Stimulated activated memory B cell treated with anti-CD40 and anti-IgM and Interleukin-4, amounts not matched to agents 10 μg/mL and 1 μg/mL and 100 μg/mL, for 72 hours (primary cell): ENCODE measurements around the gene CSMD2.
A peak's percentile ranks its signal among the peaks of the same experiment; 100 is the strongest.

Experiments
- ATAC-seq: fragments of 150-1000 bp; cut with Tn5 transposase; 2 replicates; pipeline ENCODE4 v1.10.0; 2021
- H3K27ac Mint-ChIP-seq: one replicate; pipeline ENCODE4 v1.8.0; 2022; ENCODE audit warnings: mild to moderate bottlenecking, mixed read lengths
- H3K27me3 Mint-ChIP-seq: one replicate; pipeline ENCODE4 v1.8.0; 2022; ENCODE audit warnings: mixed read lengths
- H3K36me3 Mint-ChIP-seq: one replicate; pipeline ENCODE4 v1.8.0; 2022; ENCODE audit warnings: mixed read lengths
- H3K4me1 Mint-ChIP-seq: one replicate; pipeline ENCODE4 v1.8.0; 2022; ENCODE audit warnings: mixed read lengths
- H3K4me3 Mint-ChIP-seq: one replicate; pipeline ENCODE4 v1.8.0; 2022; ENCODE audit warnings: mild to moderate bottlenecking, moderate library complexity, mixed read lengths
- H3K9me3 Mint-ChIP-seq: one replicate; pipeline ENCODE4 v1.8.0; 2022; ENCODE audit warnings: mixed read lengths

Gene CSMD2

DNA sequence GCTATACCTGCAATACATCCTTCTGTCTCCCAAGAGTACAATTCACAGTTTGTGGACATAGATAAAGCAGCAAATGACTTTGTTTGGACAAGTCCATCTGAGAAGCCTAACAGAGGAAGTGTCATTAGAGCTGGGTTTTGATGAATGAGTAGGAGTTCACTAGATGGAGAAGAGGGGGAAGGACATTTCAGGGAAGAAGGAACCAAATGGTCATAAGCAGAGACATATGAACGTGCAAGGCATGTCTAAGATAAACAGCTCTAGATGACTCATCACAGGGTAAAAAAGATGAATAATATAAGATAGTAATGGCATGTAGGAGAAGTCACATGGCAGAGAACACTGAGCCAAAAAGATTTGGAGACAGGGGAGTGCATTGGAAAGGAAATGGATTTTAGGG, 246.7 kb downstream of the CSMD2 start:
- Mint-ChIP-seq H3K27me3 (peaks cover 18% of the 10 kb centered on the region), H3K27ac (no peak overlapping the region), H3K9me3 (no peaks in the 10 kb centered on the region), H3K36me3 (no peaks in the 10 kb centered on the region), H3K4me3 (no peak overlapping the region), H3K4me1 (no peaks in the 10 kb centered on the region)
- ATAC-seq, result no peak

DNA sequence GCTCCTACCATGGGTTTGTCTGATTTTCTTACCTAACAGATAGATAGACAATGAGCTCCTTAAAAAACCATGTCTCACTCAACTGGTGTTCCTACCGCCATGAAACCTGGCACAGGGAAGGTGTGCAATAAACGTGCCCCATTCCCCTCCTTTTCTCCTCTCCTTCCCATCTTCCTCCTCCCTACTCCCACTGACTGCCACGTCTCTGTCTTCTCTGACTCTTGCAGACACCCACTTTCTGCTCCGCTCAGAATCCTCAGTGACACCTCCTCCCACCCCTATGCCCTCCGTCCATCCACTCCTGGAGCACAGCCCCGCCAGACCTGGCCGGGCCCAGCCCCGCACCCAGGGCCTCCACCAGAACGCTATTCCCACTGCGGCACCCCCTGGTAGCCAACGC, 248.2 kb downstream of the CSMD2 start:
- H3K9me3 Mint-ChIP-seq, result no peaks in the 10 kb centered on the region
- H3K36me3 Mint-ChIP-seq, result no peaks in the 10 kb centered on the region
- no peak overlapping the region for H3K27ac Mint-ChIP-seq
- H3K27me3 Mint-ChIP-seq, result peaks cover 18% of the 10 kb centered on the region
- no peak overlapping the region for H3K4me3 Mint-ChIP-seq
- ATAC-seq, result no peak
- H3K4me1 Mint-ChIP-seq, result no peaks in the 10 kb centered on the region

DNA sequence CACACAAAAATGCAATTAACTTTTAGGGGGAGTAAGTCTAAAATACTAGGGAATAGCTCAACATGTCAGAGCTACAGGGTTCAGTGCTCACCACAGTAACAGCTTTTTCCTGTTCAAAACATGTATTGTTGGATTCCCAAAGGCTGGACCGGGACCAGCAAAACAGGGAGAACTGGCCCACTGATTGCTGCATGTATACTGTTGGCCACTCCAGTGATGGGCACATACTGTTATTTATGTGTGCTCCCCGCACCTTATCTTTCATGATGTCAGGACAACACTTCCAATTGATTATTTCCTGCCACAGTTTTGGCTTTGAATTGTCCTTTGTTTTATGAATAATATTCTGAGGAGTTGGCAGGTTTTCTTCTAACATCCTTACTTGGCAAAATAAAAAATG, 250.5 kb downstream of the CSMD2 start:
- no peak overlapping the region for H3K4me3 Mint-ChIP-seq
- no peaks in the 10 kb centered on the region for H3K9me3 Mint-ChIP-seq
- H3K36me3 Mint-ChIP-seq, result no peaks in the 10 kb centered on the region
- peaks cover 18% of the 10 kb centered on the region for H3K27me3 Mint-ChIP-seq
- no peak overlapping the region for H3K27ac Mint-ChIP-seq
- no peaks in the 10 kb centered on the region for H3K4me1 Mint-ChIP-seq
- ATAC-seq, result no peak

DNA sequence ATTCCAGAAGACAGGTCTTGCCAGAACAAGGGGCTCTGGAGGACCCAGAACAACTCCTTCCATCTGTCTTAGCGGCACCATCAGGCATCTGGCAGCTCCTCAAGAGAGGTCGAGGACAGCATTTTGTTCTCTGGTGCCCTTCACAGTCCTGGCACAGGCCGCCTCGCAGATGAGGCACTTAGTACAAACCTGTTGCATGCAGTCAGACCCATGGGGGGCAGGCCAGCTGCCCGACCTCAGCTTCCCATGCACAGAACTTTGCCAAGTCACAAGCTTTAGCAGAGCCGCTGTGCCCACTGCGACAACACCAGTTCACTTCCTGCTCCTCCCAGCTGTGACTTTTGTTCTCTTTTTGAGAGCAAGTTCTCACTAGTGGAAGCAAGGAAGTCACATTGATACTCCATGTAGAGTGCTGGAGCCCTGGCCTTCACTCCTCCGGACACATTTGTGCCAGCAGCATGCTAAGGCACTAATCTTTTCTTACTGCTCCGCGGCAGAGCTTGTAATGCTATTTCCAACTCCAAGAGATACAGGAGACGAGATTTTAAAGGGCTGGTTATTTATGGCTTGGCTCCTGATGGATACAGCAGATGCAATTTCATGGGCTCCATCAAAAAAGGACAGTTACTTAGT, 256.6 kb downstream of the CSMD2 start:
- Mint-ChIP-seq H3K9me3 (no peaks in the 10 kb centered on the region), H3K27ac (no peak overlapping the region), H3K4me1 (peaks cover 5% of the 10 kb centered on the region), H3K4me3 (no peak overlapping the region), H3K27me3 (peaks cover 9% of the 10 kb centered on the region), H3K36me3 (no peaks in the 10 kb centered on the region)
- ATAC-seq, result no peak

DNA sequence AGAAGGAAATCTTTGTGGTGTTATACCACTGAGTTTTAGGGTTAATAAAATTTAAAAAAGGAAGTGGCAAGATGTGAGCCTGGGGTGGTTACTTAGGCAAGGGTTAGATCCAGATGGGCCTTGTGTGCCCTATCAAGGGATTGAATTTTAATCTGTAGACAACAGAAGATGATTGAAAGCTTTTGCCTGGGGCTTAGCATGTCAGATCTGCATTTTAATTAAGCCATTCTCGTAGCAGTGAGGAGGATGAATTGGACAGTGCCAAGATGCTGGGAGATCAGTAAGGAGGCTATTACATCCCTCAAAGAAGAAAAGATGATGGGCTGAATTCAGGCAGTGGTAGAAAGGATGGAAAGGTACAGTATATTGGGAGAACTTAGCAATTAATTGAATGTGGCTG, 258.9 kb downstream of the CSMD2 start:
- no peaks in the 10 kb centered on the region for H3K9me3 Mint-ChIP-seq
- H3K27ac Mint-ChIP-seq, result no peak overlapping the region
- H3K27me3 Mint-ChIP-seq, result peaks cover 9% of the 10 kb centered on the region
- ATAC-seq, result no peak
- H3K4me1 Mint-ChIP-seq, result peaks cover 6% of the 10 kb centered on the region
- no peaks in the 10 kb centered on the region for H3K36me3 Mint-ChIP-seq
- H3K4me3 Mint-ChIP-seq, result no peak overlapping the region

DNA sequence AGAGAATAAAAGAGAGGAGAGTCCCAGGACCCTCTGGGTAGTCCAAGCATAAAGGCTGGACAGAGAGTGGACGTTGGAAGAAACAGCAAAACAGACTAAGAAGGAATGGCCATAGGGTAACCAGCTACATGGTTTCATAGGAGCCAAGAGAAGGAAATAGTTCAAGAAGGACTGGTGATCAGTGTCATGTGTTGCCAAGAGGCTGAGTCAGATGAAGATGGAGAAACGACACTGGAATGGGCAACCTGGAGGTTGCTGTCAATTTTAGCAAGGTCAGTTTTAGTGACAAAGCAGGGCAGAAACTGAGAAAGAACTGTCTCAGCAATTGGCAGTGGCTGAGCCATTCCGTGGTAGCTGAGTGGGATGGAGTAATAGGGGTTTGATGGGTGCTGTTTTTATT, 259.8 kb downstream of the CSMD2 start:
- no peak for ATAC-seq
- Mint-ChIP-seq H3K27me3 (peaks cover 9% of the 10 kb centered on the region), H3K36me3 (no peaks in the 10 kb centered on the region), H3K9me3 (no peaks in the 10 kb centered on the region), H3K27ac (no peak overlapping the region), H3K4me3 (no peak overlapping the region), H3K4me1 (peaks cover 6% of the 10 kb centered on the region)

DNA sequence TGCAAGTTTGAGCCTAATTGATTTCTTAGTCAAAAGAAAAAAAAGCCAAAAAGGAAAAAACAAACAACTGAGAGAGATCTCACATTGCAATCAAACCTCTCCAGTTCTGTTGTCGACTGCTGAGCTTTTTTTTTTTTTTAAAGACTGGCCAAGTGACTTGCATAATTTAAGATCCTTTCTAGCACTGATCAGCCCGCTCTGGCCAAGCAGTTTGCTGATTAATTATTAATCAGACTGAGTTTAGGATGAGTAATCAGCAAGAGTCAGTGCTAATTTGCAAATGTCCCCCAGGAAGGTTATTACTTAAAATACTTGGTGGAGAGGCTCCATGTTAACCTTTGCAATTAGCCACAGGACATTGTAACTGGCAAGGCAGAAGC, 261.8 kb downstream of the CSMD2 start:
- H3K4me1 Mint-ChIP-seq, result peaks cover 6% of the 10 kb centered on the region
- no peaks in the 10 kb centered on the region for H3K36me3 Mint-ChIP-seq
- no peak overlapping the region for H3K4me3 Mint-ChIP-seq
- peaks cover 9% of the 10 kb centered on the region for H3K27me3 Mint-ChIP-seq
- H3K27ac Mint-ChIP-seq, result peak overlapping the region; percentile 34
- H3K9me3 Mint-ChIP-seq, result no peaks in the 10 kb centered on the region
- ATAC-seq, result no peak

DNA sequence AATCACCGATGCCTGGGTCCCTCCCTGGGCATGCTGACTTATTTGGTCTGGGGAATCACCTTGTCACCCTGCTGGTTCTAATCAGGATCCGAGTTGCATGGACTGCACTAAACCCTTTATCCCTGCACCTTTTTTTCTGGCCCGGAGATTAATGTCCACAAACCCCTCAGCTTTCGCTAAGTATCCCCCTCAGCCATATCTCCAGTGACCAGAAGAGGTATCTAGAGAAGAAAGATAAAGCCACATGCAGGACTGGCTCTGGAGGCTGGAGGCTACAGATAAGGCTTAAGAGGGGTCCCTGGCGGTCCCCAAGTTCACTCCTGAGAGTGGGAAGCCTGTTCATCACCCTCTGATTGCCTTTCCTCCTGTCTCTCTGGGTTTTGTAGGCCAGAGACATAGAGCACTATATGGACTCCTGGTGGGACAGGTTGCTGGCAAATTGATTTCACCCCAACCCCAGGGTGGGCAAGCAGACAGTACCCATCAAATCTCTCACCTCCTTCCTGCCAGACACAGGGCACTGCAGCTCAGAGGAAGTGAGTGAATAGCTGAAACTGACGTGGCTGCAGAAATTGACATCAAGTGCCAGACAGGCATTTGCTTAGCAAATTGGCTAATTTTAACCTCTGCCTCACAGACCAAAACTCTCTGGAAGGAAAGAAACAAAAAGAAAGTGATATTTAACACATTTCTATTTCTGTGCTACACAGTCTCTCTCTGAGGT, 262.4 kb downstream of the CSMD2 start:
- Mint-ChIP-seq H3K27me3 (peaks cover 9% of the 10 kb centered on the region), H3K27ac (no peak overlapping the region), H3K9me3 (no peaks in the 10 kb centered on the region), H3K4me1 (peaks cover 6% of the 10 kb centered on the region), H3K4me3 (no peak overlapping the region), H3K36me3 (no peaks in the 10 kb centered on the region)
- ATAC-seq, result no peak

DNA sequence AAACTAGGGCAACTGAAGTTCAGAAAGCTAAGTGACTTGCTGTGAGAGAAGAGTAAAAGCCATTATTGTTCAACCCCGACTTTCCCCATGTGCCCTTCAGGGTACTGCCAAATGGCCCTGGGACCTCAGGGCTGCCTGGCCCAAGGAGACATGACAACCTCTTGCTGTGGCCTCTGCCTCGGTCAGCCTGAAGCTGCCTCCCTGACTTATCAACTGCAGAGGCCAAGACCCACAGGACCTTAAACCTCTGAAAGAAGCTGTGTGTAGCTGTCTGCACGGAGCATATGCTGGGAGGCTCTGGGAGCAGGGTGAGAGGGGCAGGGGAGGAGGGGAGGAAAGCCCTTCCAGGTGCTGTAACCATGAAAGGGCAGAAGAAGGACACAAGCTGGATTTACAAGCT, 265.3 kb downstream of the CSMD2 start:
- Mint-ChIP-seq H3K36me3 (no peaks in the 10 kb centered on the region), H3K9me3 (no peaks in the 10 kb centered on the region), H3K27me3 (no peaks in the 10 kb centered on the region), H3K27ac (no peak overlapping the region), H3K4me3 (no peak overlapping the region), H3K4me1 (peaks cover 6% of the 10 kb centered on the region)
- peak; percentile 21 for ATAC-seq

DNA sequence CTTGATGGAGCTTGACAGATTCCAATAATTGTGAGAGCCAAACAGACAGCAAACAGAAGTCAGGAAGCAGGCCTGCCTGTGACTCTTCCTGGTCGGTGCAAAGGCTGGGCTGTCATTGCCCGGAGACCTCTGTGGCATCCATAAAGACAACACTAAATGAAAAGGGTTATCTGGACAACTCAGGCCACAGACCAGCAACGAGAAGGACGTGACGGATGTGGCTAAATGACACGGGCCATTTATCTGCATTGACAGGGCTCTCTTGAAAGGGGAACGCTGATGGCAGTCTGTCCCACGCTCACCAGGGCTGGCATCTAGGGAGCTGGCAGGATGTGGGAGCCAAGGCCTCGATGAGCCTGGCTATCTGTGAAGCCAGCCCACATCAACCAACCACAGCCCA, 266.1 kb downstream of the CSMD2 start:
- H3K4me1 Mint-ChIP-seq, result peaks cover 6% of the 10 kb centered on the region
- ATAC-seq, result no peak

DNA sequence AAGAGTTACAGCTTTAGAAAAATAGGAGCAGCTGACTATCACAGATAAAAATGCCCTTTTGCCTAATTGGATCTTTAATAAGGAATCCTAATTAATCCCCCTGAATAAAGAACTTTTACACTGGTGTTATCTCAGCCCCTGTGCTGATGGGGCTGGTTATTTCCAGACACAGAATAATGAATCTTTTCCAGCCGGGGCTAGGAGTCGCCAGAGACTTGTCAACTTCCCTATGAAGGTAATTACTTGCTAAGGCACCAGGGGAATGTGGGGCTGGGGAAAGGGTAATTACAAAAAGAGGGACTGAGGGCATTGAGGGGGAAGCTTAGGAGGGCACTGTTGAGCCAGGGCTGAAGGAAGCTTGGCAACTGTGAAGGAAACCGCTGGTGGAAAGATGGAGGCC, 266.6 kb downstream of the CSMD2 start:
- ATAC-seq, result no peak
- H3K27ac Mint-ChIP-seq, result no peak overlapping the region
- H3K36me3 Mint-ChIP-seq, result no peaks in the 10 kb centered on the region
- H3K27me3 Mint-ChIP-seq, result no peaks in the 10 kb centered on the region
- H3K4me1 Mint-ChIP-seq, result peaks cover under 1% of the 10 kb centered on the region
- no peak overlapping the region for H3K4me3 Mint-ChIP-seq
- H3K9me3 Mint-ChIP-seq, result no peaks in the 10 kb centered on the region

More for the DNA sequence above, 266.1 kb downstream of the CSMD2 start:
- Mint-ChIP-seq H3K27ac (no peak overlapping the region), H3K27me3 (no peaks in the 10 kb centered on the region), H3K4me3 (no peak overlapping the region), H3K36me3 (no peaks in the 10 kb centered on the region), H3K9me3 (no peaks in the 10 kb centered on the region)

DNA sequence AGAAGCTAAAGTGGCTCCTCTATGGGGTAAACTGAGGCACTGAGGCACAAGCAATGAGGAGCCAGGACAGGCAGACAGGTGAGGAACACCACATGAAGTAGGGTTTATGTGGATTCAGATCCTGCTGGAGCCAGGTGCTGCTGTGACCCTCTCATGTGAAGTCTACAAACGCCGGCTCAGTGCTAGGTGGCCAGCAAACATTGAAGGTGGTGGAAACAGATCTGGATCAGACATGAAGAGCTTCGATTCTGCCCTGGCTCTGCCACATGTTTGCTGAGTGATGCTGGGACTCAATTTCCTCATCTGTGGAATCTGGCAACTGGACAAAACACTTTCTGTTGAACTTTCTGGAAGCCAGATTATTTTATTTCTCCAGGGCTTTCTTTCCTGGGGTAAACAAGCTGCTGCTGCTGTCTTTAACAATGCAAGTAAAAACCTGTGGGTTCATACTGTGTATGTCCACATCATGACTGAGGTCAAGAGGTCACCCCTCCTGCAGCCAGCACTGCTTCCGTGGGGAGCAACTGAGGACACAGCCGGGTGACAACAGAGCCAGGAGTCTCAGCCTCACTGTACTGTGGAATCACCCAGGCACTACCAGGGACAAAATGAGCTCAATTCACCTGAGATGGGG, 267.8 kb downstream of the CSMD2 start:
- Mint-ChIP-seq H3K36me3 (no peaks in the 10 kb centered on the region), H3K27me3 (no peaks in the 10 kb centered on the region), H3K9me3 (no peaks in the 10 kb centered on the region), H3K27ac (no peak overlapping the region), H3K4me3 (no peak overlapping the region), H3K4me1 (no peaks in the 10 kb centered on the region)
- ATAC-seq, result no peak

DNA sequence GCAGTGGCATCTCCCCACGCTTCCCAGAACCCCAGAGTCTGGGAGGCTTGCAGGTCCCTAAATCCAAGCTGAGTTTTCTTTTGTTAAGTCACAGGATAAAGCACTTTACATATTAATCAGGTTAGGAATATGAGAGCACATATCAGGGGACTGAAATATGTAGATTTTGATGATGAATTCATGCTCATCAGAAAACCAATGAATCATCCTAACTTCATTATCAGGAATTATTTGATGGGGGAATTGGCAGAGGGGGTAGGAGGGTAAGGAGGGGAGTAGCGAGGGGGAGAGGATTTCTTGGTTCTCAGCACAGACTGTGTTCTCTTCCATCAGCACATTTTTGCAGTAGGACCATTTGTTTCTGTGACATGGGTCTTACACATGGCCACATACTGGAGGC, 269.1 kb downstream of the CSMD2 start:
- H3K9me3 Mint-ChIP-seq, result no peaks in the 10 kb centered on the region
- no peak overlapping the region for H3K4me3 Mint-ChIP-seq
- ATAC-seq, result no peak
- H3K36me3 Mint-ChIP-seq, result no peaks in the 10 kb centered on the region
- H3K4me1 Mint-ChIP-seq, result no peaks in the 10 kb centered on the region
- H3K27me3 Mint-ChIP-seq, result no peaks in the 10 kb centered on the region
- H3K27ac Mint-ChIP-seq, result no peak overlapping the region

DNA sequence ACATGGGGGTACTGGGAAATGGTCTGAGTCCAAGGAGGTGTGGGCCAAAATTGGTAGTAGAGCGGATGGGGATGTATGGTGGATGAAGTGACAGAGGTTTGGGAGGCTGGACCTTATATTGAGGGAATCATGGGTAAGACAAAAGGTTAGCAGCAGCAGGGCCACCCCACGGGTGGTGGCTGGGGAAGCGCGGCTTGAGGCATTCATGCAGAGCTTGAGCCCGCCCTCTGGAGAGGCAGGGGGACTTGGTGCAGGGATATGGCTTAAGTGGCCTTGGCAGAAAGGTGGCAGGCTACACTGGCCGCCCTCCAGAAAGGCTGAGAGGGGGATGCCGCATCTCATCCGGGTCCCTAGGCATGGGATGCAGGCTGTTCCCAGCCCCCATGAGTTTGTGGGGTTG, 269.6 kb downstream of the CSMD2 start:
- no peaks in the 10 kb centered on the region for H3K36me3 Mint-ChIP-seq
- no peaks in the 10 kb centered on the region for H3K9me3 Mint-ChIP-seq
- no peak overlapping the region for H3K27ac Mint-ChIP-seq
- no peaks in the 10 kb centered on the region for H3K4me1 Mint-ChIP-seq
- H3K27me3 Mint-ChIP-seq, result no peaks in the 10 kb centered on the region
- H3K4me3 Mint-ChIP-seq, result no peak overlapping the region
- ATAC-seq, result no peak

DNA sequence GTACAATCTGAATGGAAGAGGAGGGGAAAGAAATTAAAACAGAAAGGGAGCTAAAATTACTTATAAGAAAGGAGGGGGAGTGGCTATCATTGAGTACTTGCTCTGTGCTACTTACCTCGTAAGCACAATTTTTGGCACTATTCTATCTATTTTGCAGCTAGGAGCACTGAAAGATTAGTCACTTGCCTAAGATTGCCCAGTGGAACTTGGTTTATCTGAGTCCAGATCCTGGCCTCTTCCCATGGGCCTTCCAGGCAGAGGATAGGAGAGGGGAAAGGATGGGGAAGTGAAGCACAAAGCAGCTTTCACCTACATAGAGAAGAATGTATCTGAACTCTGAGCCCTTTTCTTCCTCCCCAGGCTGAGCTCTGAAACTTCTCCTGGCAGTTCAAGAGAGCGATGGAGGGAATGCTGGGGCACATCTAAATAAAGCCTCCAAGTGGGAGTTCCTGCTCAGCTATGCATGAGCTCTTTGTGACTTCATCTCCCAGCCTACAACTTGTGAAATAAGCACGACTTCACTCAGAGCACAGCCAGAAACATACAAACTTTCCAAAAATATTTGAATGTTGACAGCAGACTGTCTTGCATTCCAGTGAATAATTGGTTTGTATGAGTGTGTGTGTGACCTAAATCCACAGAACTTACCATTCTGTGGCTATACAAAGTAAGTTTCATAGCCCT, 271.7 kb downstream of the CSMD2 start:
- Mint-ChIP-seq H3K4me3 (no peak overlapping the region), H3K27ac (no peak overlapping the region), H3K4me1 (no peaks in the 10 kb centered on the region), H3K9me3 (peaks cover 3% of the 10 kb centered on the region), H3K36me3 (no peaks in the 10 kb centered on the region), H3K27me3 (no peaks in the 10 kb centered on the region)
- ATAC-seq, result no peak

DNA sequence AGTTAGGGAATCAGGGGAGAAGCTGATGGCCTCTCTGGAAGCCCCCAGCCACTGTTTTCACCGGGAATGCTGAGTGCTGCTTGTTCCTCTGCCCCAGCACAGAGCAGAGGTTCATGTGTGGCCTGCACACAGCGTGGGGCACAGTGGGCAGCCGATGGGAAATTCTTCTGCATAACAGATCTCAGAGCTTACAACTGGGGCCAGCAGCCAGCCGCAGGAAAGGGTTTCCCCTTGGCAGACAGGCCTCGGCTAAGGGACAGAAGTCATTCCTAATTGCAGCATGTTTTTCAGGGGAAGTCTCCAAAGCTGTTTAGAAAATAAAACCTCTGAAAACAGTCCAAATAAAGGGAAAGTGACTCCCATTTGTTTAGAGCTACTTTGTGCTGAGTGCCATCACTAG, 278.5 kb downstream of the CSMD2 start:
- Mint-ChIP-seq H3K27ac (no peak overlapping the region), H3K4me1 (no peaks in the 10 kb centered on the region), H3K36me3 (no peaks in the 10 kb centered on the region), H3K4me3 (no peak overlapping the region), H3K27me3 (peaks cover 14% of the 10 kb centered on the region), H3K9me3 (peaks cover 3% of the 10 kb centered on the region)
- no peak for ATAC-seq
